GM12878 (cell line): ENCODE measurements around the gene PDPN. TPM values are rescaled to one million over a fixed set of nuclear protein-coding genes. Genes with fewer than 3 reads are reported as not detected.

Experiments
- ATAC-seq: fragments of 200-7000 bp; cut with Tn5 transposase; 3 replicates; pipeline ENCODE4 v1.9.1; 2020; ENCODE audit warnings: mild to moderate bottlenecking, moderate library complexity
- BruUV-seq: library from RNA; stranded (reverse); fragments of 400-500 nt; replicated peaks from 2 replicates; lab custom pipeline; 2021; lab: Mats Ljungman, UMichigan
- CTCF ChIA-PET: fragments of 300-600 bp; sonication (Branson Sonifier 250); formaldehyde crosslinking; extraction: SDS; loops from one replicate; lab custom pipeline; 2021; ENCODE audit warnings: inconsistent platforms; lab: Yijun Ruan, JAX
- POLR2A ChIA-PET: fragments of 350-600 bp; formaldehyde crosslinking; extraction: SDS; loops from one replicate; lab custom pipeline; 2021; ENCODE audit warnings: inconsistent platforms; lab: Charles Lee
- RAD21 ChIA-PET: fragments of 300-600 bp; sonication (Branson Sonifier 250); formaldehyde crosslinking; loops from one replicate; lab custom pipeline; 2023; ENCODE audit warnings: antibody characterized with exemption; ENCODE audit not compliant: unreplicated experiment; lab: Charles Lee
- SMC1A ChIA-PET: fragments of 300-600 bp; sonication (Branson Sonifier 250); formaldehyde crosslinking; loops from one replicate; lab custom pipeline; 2023; ENCODE audit not compliant: unreplicated experiment, uncharacterized antibody; lab: Charles Lee
- DNase-seq: peaks from one replicate; pipeline ENCODE4 v3.0.0-alpha.2; 2011; ENCODE audit warnings: low read depth, low spot score
- FAIRE-seq: peaks from 3 replicates; lab custom pipeline; 2011; peaks lifted over from hg19 to GRCh38; lab: Jason Lieb, UNC
- H2AFZ ChIP-seq: 2 replicates; pipeline ENCODE4 v1.6.0; 2011; ENCODE audit warnings: low read depth, low read length, control low read depth; ENCODE audit not compliant: control insufficient read depth
- H3K27ac ChIP-seq: 2 replicates; pipeline ENCODE4 v1.5.1; 2011; ENCODE audit warnings: control low read depth; ENCODE audit not compliant: control insufficient read depth, insufficient read depth
- H3K27me3 ChIP-seq, 2 experiments: replicated peaks in 1 of 2; 2 replicates each; pipeline versions ENCODE4 v1.6.0 to v1.6.1; 2011; ENCODE audit warnings: low read length in 1 of 2; ENCODE audit not compliant: control insufficient read depth in 2 of 2, insufficient read depth in 2 of 2
- H3K36me3 ChIP-seq, 2 experiments: 2 replicates each; pipeline ENCODE4 v1.5.1; 2011; ENCODE audit warnings: low read length in 1 of 2; ENCODE audit not compliant: control insufficient read depth in 2 of 2, insufficient read depth in 2 of 2
- H3K4me1 ChIP-seq: 2 replicates; pipeline ENCODE4 v1.6.1; 2011; ENCODE audit warnings: mild to moderate bottlenecking, low read length, moderate library complexity, mixed read lengths; ENCODE audit not compliant: control insufficient read depth, insufficient read depth
- H3K4me2 ChIP-seq: 2 replicates; pipeline ENCODE4 v1.6.0; 2011; ENCODE audit warnings: control low read depth; ENCODE audit not compliant: control insufficient read depth, insufficient read depth
- H3K4me3 ChIP-seq: fragments of 200-600 bp; sonication (generic); 2 replicates; pipeline ENCODE4 v1.5.1; 2016
- H3K79me2 ChIP-seq: 2 replicates; pipeline ENCODE4 v1.6.0; 2011; ENCODE audit warnings: low read length; ENCODE audit not compliant: control insufficient read depth, insufficient read depth
- H3K9ac ChIP-seq: 2 replicates; pipeline ENCODE4 v1.8.0; 2011; ENCODE audit warnings: low read length, control low read depth, mixed read lengths; ENCODE audit not compliant: control insufficient read depth, insufficient read depth
- H3K9me3 ChIP-seq: replicated peaks from 3 replicates; pipeline ENCODE4 v1.5.1; 2011; ENCODE audit warnings: mild to moderate bottlenecking, low read length; ENCODE audit not compliant: control insufficient read depth, insufficient read depth
- H4K20me1 ChIP-seq: 2 replicates; pipeline ENCODE4 v1.6.0; 2011; ENCODE audit not compliant: control insufficient read depth, insufficient read depth
- ATF7 ChIP-seq: fragments of 450-650 bp; IDR thresholded peaks from 2 replicates; pipeline ENCODE4 v1.6.1; 2016; ENCODE audit warnings: low read depth, mild to moderate bottlenecking
- BCL11A ChIP-seq: IDR thresholded peaks from 2 replicates; pipeline ENCODE4 v1.6.1; 2011; ENCODE audit warnings: low read depth, low read length
- ETV6 ChIP-seq, 2 experiments: fragments of 450-650 bp in 1 of 2; IDR thresholded peaks in 1 of 2; conservative IDR thresholded peaks in 1 of 2; 2 replicates each; pipeline ENCODE4 v1.6.1; 2014; ENCODE audit warnings: antibody characterized with exemption in 1 of 2, borderline replicate concordance in 1 of 2, low read depth in 1 of 2, mild to moderate bottlenecking in 1 of 2, moderate library complexity in 1 of 2
- POLR2A ChIP-seq: IDR thresholded peaks from 2 replicates; pipeline ENCODE4 v1.6.1; 2011; ENCODE audit warnings: low read depth, mild to moderate bottlenecking, low read length
- RBBP5 ChIP-seq: fragments of 200-600 bp; sonication (generic); conservative IDR thresholded peaks from 2 replicates; pipeline ENCODE4 v1.6.1; 2016
- RUNX3 ChIP-seq: IDR thresholded peaks from 2 replicates; pipeline ENCODE4 v1.6.1; 2012; ENCODE audit warnings: low read length, inconsistent platforms
- SMAD5 ChIP-seq: IDR thresholded peaks from 2 replicates; pipeline ENCODE4 v1.6.1; 2016; ENCODE audit warnings: antibody characterized with exemption, low read depth
- SUZ12 ChIP-seq: fragments of 200-600 bp; sonication (generic); IDR thresholded peaks from one replicate; pipeline ENCODE4 v1.6.1; 2018; ENCODE audit warnings: antibody characterized with exemption, mild to moderate bottlenecking; ENCODE audit not compliant: unreplicated experiment
- ZBED1 ChIP-seq: IDR thresholded peaks from 2 replicates; pipeline ENCODE4 v1.6.1; 2016; ENCODE audit warnings: borderline replicate concordance
- ZNF217 ChIP-seq: fragments of 450-650 bp; IDR thresholded peaks from 2 replicates; pipeline ENCODE4 v1.6.1; 2017; ENCODE audit warnings: antibody characterized with exemption, mild to moderate bottlenecking
- ZNF384 ChIP-seq: IDR thresholded peaks from 2 replicates; pipeline ENCODE4 v1.6.1; 2012; ENCODE audit warnings: low read depth, mild to moderate bottlenecking, low read length, improper control_type of control experiment, borderline replicate concordance
- ZNF687 ChIP-seq: fragments of 450-650 bp; IDR thresholded peaks from 2 replicates; pipeline ENCODE4 v1.6.1; 2017; ENCODE audit warnings: mild to moderate bottlenecking, moderate library complexity
- WGBS: methylation state at CpG from one replicate; pipeline ENCODE4 v1.1.6; 2016; ENCODE audit warnings: low lambda C conversion rate; ENCODE audit not compliant: insufficient replicate concordance, insufficient coverage; ENCODE audit errors: missing lambda C conversion rate; 5-methylcytosine and 5-hydroxymethylcytosine counted together
- in situ Hi-C: fragments of 300-500 bp; cut with MboI; formaldehyde crosslinking; loops from 9 replicates; pipeline ENCODE4 v1.14.3; 2018; ENCODE audit warnings: mixed read lengths
- intact Hi-C: fragments of 100-400 bp; cut with micrococcal nuclease; formaldehyde crosslinking; loops from one replicate; pipeline ENCODE4 v1.14.2; 2022; ENCODE audit not compliant: unreplicated experiment
- polyA plus RNA-seq, 11 experiments: library from polyadenylated mRNA; depleted of rRNA in 4 of 11; unstranded in 6 of 11; stranded (reverse) in 5 of 11; fragments of >200 nt; fragmentation: Nextera tagmentation in 4 of 11; fragmentation: Illumina TruSeq in 1 of 11; extraction: Ambion mirVana in 4 of 11; extraction: Trizol in 1 of 11; gene quantifications; 1 replicate in 1 of 11; 2 replicates in 10 of 11; pipeline versions ENCODE4 v1.2.1 to v1.2.3, GENCODE V29; 2011 to 2016; ENCODE audit warnings: inconsistent platforms in 2 of 11, missing spikeins in 2 of 11, low read depth in 1 of 11
- total RNA-seq, 4 experiments: library from RNA; depleted of rRNA in 3 of 4; stranded (reverse); fragments of >200 nt in 3 of 4; fragmentation: Illumina TruSeq in 1 of 4; extraction: Trizol in 1 of 4; gene quantifications; 2 replicates each; pipeline versions ENCODE4 v1.2.1 to v1.2.3, GENCODE V29; 2013 to 2021
- TF ChIP-seq, protein P1 (sequence below): fragments of 450-650 bp; IDR thresholded peaks from 2 replicates; pipeline ENCODE4 v1.6.1; 2017; ENCODE audit warnings: antibody characterized with exemption, mild to moderate bottlenecking, moderate library complexity

The PDPN gene
- total and polyA plus RNA-seq, 10 of the 15 experiments (the other 5 are each of a cell fraction or from before 2014, with no cell fraction given) = 0.21 TPM; not detected in 9

GRCh38 chr1:13546791-13547190 lies 36.8 kb upstream of the PDPN start:
- POLR2A ChIA-PET = no interaction called here
- Histone ChIP-seq H3K4me1 (no peaks in the 10 kb centered on the region), H3K4me2 (no peak overlapping the region), H3K4me3 (no peak overlapping the region), H4K20me1 (no peaks in the 10 kb centered on the region), H3K9ac (no peak overlapping the region), H2AFZ (no peak overlapping the region), H3K36me3 (no peaks in the 10 kb centered on the region), H3K27me3 (no peaks in the 10 kb centered on the region), H3K79me2 (no peaks in the 10 kb centered on the region), H3K27ac (no peak overlapping the region), H3K9me3 (no peaks in the 10 kb centered on the region)
- WGBS = 2% methylated on average over 3 of the region's 3 CpGs
- intact Hi-C loops (no loop called here), in situ Hi-C loops (no loop called here)
- RAD21 ChIA-PET = no interaction called here
- no peak for ATAC-seq
- BruUV-seq = no TSS peak
- SMC1A ChIA-PET = no interaction called here
- DNase-seq = no peak
- no peak for FAIRE-seq
- TF ChIP-seq POLR2A = no peak
- CTCF ChIA-PET = no interaction called here

- BruUV-seq = no TSS peak
- H4K20me1 ChIP-seq = no peaks in the 10 kb centered on the region
- DNase-seq (no peak), ATAC-seq (no peak), FAIRE-seq (no peak)
- H3K4me1 ChIP-seq = no peaks in the 10 kb centered on the region
- SMC1A ChIA-PET = no interaction called here
- H3K79me2 ChIP-seq = no peaks in the 10 kb centered on the region
- WGBS = 51% methylated on average over 6 of the region's 6 CpGs
- POLR2A ChIA-PET = no interaction called here
- RAD21 ChIA-PET = no interaction called here
- H3K4me2 ChIP-seq = no peak overlapping the region
- no peak overlapping the region for H3K27ac ChIP-seq
- no peaks in the 10 kb centered on the region for H3K9me3 ChIP-seq
- in situ Hi-C loops = no loop called here
- no peak overlapping the region for H3K9ac ChIP-seq
- intact Hi-C loops = no loop called here
- no peaks in the 10 kb centered on the region for H3K36me3 ChIP-seq
- H2AFZ ChIP-seq = no peak overlapping the region
- CTCF ChIA-PET = no interaction called here
- H3K4me3 ChIP-seq = no peak overlapping the region
- no peaks in the 10 kb centered on the region for H3K27me3 ChIP-seq
- TF ChIP-seq ZNF384 = no peak
- TF ChIP-seq ZBED1 = no peak
- no peak for TF ChIP-seq SMAD5
- no peak for TF ChIP-seq ZNF217
- no peak for TF ChIP-seq BCL11A
- TF ChIP-seq, protein P1, sequence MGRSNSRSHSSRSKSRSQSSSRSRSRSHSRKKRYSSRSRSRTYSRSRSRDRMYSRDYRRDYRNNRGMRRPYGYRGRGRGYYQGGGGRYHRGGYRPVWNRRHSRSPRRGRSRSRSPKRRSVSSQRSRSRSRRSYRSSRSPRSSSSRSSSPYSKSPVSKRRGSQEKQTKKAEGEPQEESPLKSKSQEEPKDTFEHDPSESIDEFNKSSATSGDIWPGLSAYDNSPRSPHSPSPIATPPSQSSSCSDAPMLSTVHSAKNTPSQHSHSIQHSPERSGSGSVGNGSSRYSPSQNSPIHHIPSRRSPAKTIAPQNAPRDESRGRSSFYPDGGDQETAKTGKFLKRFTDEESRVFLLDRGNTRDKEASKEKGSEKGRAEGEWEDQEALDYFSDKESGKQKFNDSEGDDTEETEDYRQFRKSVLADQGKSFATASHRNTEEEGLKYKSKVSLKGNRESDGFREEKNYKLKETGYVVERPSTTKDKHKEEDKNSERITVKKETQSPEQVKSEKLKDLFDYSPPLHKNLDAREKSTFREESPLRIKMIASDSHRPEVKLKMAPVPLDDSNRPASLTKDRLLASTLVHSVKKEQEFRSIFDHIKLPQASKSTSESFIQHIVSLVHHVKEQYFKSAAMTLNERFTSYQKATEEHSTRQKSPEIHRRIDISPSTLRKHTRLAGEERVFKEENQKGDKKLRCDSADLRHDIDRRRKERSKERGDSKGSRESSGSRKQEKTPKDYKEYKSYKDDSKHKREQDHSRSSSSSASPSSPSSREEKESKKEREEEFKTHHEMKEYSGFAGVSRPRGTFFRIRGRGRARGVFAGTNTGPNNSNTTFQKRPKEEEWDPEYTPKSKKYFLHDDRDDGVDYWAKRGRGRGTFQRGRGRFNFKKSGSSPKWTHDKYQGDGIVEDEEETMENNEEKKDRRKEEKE = no peak
- TF ChIP-seq RBBP5 = no peak
- TF ChIP-seq ATF7 = no peak
- TF ChIP-seq ETV6 (conservative IDR thresholded peaks at IDR 0.05 in 1 of 2, IDR thresholded peaks at IDR 0.05 in 1 of 2; ENCODE audit: borderline replicate concordance in 1 of 2, low read depth in 1 of 2) = no peak
- TF ChIP-seq RUNX3 = no peak
- no peak for TF ChIP-seq SUZ12
- no peak for TF ChIP-seq ZNF687
Measured at GRCh38 chr1:13548281-13548680, 35.4 kb upstream of the PDPN start.
